GM18520 (cell line): ENCODE results near the gene ALDH3A1.

ENCODE experiments used
- ATAC-seq: cut with Tn5 transposase; IDR thresholded peaks from one replicate; pipeline ENCODE4 v1.9.1; 2021; ENCODE audit not compliant: unreplicated experiment

The ALDH3A1 gene

DNA sequence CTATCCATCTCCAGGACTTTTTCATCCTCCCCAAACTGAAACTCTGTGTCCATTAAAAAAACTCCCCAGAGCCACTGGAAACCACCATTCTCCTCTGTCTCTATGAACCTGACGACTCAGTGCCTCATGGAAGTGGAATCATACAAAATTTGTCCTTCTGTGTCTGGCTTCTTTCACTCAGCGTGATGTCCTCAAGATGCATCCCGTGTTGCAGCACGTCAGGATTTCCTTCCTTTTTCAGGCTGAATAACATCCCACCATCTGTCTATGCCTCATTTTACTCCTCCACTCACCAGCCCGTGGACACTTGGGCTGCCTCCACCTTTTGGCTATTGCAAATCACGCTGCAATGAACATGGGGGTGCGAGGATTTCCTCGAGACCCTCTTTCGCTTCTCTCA, 12.6 kb upstream of the ALDH3A1 start:
- no peak for ATAC-seq

- ATAC-seq: no peak
Measured at GRCh38 chr17:19759568-19760549, 11.8 kb upstream of the ALDH3A1 start.

- ATAC-seq: no peak
Measured at GRCh38 chr17:19757536-19758180, 9.6 kb upstream of the ALDH3A1 start.

DNA sequence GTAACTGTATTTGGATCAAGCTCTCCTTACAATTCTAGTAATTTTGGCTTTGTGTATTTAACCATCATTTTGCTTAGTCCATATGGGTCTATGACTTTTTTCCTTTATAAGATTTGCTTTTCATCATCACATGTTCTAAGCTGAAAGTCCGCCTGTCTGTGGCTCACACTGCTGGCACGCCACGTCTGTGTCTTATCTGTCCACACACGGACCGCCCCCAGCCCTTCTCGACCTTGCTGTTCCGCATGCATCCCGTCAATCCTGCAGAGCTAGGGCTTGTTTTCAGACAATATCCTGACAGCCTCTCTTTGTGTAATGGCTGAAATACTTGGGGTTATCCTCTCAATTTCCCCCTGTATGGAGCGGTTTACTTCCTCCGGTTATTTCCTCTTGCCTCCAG, 8.4 kb upstream of the ALDH3A1 start:
- no peak for ATAC-seq

GRCh38 chr17:19755821-19756510, 7.9 kb upstream of the ALDH3A1 start:
- no peak for ATAC-seq

DNA sequence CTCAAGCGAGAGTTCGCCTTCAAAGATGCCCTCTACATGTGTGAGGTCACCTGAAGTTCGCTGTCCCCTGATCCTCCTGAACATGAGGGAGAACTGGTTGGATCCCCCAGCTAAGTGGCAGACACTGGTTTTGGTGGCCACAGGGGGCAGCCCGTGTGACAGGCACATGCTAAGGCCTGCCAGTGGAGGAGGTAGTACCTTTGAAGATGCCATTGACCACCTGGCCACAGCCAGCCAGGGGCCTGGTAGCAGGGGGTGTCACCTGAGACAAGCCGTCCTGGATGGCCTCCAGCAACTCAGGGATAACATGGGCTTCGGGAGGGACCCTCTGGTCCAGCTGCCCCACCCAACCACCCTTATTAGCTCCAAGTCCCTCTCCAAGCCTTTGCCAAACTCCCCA, 7.3 kb upstream of the ALDH3A1 start:
- ATAC-seq: no peak

GRCh38 chr17:19753661-19754463, 5.8 kb upstream of the ALDH3A1 start:
- ATAC-seq: no peak

DNA sequence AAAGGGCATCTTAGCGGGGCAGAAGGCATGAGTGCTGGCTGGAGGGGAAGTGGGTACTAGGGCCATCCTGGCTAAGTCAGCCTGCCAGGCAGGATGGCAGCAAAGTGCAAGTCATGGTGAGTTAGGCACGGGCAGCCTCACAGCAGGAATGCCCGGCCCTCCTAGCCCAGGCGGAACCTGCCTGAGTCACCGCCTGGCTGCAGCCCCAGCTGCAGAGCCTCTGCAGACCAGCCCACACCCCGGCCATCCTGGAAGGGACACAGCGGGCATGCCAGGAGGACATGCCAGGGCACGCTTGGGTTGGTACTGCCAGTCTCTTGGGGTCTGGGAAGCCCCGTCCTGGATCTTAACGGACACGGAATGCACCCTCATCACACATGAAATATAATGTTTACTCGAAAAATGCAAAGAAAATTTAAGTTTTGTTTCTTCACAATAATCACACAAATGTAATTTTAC, 5.0 kb upstream of the ALDH3A1 start:
- ATAC-seq: no peak

DNA sequence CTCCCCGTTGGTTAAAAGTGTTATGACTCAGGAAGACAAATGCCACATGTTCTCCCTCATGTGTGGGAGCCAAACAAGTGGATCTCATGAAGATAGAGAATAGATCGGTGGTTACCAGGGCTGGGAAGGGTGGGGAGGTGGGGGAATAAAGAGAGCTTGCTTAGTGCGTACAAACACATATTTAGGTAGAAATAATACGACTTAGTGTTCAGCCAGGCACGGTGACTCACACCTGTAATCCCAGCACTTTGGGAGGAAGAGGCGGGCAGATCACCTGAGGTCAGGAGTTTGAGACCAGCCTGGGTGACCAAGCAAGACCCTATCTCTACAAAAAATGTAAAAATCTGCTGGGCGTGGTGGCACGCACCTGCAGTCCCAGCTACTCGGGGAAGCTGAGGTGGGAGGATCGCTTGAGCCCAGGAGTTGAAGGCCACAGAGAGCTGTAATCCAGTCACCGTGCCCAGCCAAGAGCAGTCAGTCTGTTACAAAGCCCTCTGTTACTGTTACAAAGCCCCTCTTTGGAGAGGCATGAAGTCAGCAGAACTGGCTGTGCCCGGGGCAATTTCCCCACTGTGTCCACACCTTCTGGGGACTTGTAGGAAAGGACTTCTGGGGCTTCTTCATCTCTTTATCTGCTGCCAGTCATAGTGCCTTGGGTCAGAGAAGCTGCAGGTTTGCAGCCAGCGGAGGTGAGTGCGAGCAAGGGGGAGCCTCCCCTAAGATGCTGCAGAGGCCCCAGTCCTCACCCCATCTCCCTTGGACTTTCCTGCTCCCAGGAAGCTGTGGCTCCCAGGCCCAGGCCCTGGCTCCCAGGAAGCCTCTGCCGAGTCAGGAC, 4.3 kb upstream of the ALDH3A1 start:
- ATAC-seq: no peak

- ATAC-seq: no peak
Measured at GRCh38 chr17:19750835-19751234, 2.7 kb upstream of the ALDH3A1 start.

- no peak for ATAC-seq
Measured at GRCh38 chr17:19750020-19750572, 2.0 kb upstream of the ALDH3A1 start.

- ATAC-seq: no peak
Measured at GRCh38 chr17:19748807-19749193, 702 bp upstream of the ALDH3A1 start.

- ATAC-seq: no peak
Measured at GRCh38 chr17:19747159-19747719, 859 bp downstream of the ALDH3A1 start.

DNA sequence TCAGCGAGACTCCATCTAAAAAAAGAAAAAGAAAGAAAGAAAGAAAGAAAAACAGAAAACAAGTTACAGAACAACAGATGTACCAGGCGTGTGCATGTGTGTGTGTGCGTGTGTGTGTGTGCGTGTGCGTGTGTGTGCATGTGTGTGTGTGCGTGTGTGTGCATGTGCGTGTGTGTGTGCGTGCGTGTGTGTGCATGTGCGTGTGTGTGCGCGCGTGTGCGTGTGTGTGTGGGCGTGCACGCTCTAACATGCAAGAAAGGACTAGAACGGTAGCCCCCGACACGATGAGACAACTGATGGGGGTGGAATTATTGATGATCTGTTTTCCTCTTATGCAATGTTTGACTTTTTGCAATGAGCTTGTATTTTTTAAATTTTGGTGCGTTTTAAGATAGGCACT, 1.6 kb downstream of the ALDH3A1 start:
- ATAC-seq: no peak

DNA sequence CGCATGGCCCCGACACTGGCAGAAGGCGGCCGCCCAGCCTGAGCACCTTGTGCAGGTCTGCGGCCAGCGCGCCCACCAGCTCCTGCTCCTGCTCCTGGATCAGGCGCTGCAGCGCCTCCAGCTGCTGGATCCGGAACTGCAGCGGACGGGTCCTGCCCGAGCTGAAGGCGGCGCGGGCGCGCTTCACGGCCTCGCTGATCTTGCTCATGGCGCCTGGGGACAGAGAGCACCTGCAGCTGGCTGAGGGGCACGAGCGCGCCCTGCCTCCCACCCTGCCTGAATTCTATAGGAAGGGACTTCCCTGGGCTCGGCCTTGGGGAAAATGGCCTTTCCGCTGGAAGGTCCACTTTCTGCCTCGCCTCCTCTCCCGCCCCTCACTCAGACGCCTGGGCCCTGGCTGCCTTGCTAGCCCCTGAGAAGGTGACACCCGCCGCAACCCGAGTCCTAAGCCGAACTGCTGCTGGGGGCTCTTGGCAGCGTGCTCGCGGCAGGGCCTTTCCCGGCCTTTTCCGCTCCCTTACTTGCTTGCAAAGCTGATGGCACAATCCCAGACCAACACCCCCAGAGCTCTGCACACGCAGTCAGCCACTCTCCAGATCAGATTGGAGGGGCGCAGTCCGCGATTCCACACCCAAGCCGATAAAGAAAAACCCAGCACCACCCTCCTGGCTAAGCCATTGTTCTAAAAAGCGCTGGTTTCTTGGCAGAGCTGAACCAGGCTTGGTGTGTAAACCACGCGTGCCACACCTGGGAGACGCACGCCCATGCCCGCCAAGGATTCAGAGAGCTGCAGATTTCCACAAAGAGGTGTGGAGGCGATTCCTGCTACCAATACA, 3.0 kb downstream of the ALDH3A1 start:
- ATAC-seq: no peak

DNA sequence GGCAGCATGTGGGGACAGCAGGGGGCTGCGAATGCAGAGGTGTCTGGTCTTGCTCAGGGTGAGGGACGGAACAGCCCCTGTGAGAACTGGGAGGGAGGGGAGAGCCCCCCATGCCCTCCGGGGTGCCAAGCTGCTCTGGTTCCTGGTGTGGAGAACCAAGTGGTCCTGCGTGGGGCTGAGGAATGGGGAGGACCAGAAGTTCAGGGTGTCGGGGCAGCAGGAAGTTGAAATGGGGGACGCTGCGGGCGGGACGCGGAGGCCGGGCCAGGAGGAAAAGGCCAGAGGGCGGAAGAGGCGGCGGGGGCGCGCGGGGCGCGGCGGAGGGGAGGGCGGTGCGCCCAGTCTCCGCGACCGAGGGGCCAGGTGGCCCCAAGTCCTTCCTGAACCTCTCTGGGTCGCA, 3.6 kb downstream of the ALDH3A1 start:
- ATAC-seq: no peak

- no peak for ATAC-seq
Measured at GRCh38 chr17:19743101-19744100, 4.7 kb downstream of the ALDH3A1 start.
